Measurements from ENCODE around the gene NFATC2.

The NFATC2 gene

DNA sequence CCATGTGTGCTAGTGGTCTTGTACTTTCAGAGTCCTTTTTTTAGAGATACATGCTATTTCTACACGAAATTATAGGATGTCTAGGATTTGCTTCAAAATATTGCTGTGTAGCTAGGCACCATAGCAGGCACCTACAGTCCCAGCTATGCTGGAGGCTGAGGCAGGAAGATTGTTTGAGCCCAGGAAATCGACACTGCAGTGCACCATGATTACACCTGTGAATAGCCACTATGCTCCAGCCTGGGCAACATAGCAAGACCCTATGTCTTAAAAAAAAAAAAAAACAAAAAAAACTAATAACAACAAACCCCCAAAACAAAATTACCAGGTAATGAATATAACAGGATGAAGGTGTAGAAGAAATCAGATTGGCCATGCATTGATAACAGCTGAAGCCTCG lies 121.7 kb downstream of the NFATC2 start:
- no peaks in the 10 kb centered on the region for H3K9me3 ChIP-seq (replicated peaks in 1 of 11)
- peaks cover 25 to 58% (median 39%) of the 10 kb centered on the region in 10 experiments for H3K4me1 ChIP-seq
- H3K4me2 ChIP-seq: no peak overlapping the region
- no peaks in the 10 kb centered on the region for H4K20me1 ChIP-seq
- peaks cover 0 to 54% (median 0%) of the 10 kb centered on the region in 11 experiments; a peak in 7 of 22 replicates for H3K36me3 ChIP-seq
- no peak for TF ChIP-seq Cebpa-rat (IDR thresholded peaks at IDR 0.05)
- no peaks in the 10 kb centered on the region for H3K27me3 ChIP-seq
- H3K27ac ChIP-seq: no peak overlapping the region
- no peak overlapping the region for H3K4me3 ChIP-seq
- no peak overlapping the region for H3K9ac ChIP-seq

DNA sequence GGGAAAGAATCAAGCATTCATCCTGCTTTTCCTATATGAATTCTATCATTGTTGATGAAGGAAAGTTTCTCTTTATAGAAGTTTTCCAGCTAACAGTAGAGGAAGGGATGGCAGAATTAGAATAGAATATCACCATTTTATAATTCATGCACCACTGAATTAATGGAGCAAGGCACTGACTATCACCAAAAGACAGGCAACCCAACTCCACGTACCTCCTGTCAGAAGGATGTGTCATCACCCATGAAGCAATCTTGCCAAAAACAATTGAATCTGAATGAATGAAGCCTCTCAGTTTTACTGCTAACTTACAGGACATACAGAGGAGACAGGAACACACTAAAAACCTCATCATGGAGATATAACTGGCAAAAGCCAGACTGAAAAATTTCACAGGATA lies 122.4 kb downstream of the NFATC2 start:
- H4K20me1 ChIP-seq: no peaks in the 10 kb centered on the region
- H3K4me2 ChIP-seq: peak overlapping the region in 4 of 11 experiments; percentile 5 to 41 (median 26); a peak in 6 of 22 replicates
- no peak for TF ChIP-seq Cebpa-rat (IDR thresholded peaks at IDR 0.05)
- peaks cover 0 to 47% (median 0%) of the 10 kb centered on the region in 11 experiments; a peak in 7 of 22 replicates for H3K36me3 ChIP-seq
- H3K9ac ChIP-seq: no peak overlapping the region
- H3K4me1 ChIP-seq: peaks cover 25 to 58% (median 42%) of the 10 kb centered on the region in 10 experiments
- H3K27me3 ChIP-seq: no peaks in the 10 kb centered on the region
- no peaks in the 10 kb centered on the region for H3K9me3 ChIP-seq (replicated peaks in 1 of 11)
- no peak overlapping the region for H3K27ac ChIP-seq
- H3K4me3 ChIP-seq: no peak overlapping the region

DNA sequence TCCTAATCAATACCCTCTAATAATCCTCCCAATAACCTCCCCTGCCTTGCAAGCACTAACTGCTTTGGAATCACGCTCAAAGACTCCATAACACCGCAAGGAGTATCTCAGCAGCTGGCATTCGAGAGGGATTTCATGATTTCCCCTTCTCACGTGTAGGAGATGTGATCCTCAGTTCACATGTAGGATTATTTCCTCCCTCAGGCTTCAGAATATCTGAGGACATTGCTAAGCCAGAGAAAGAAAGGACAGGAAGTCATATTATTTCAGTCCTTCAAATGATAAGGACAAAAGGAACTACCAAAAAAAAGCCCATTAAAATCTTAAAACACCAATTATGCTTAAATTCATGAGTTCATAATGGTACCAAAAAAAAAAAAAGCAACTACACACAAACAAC lies 122.9 kb downstream of the NFATC2 start:
- no peaks in the 10 kb centered on the region for H3K27me3 ChIP-seq
- peak overlapping the region in 4 of 11 experiments; percentile 8 to 35 (median 26); a peak in 3 of 22 replicates for H3K27ac ChIP-seq
- H3K9ac ChIP-seq: no peak overlapping the region
- H4K20me1 ChIP-seq: no peaks in the 10 kb centered on the region
- peak overlapping the region in 7 of 11 experiments; percentile 10 to 60 (median 39); a peak in 12 of 22 replicates for H3K4me2 ChIP-seq
- H3K9me3 ChIP-seq (replicated peaks in 1 of 11): no peaks in the 10 kb centered on the region
- H3K36me3 ChIP-seq: peaks cover 0 to 47% (median 0%) of the 10 kb centered on the region in 11 experiments; a peak in 7 of 22 replicates
- no peak for TF ChIP-seq Cebpa-rat (IDR thresholded peaks at IDR 0.05)
- peaks cover 30 to 61% (median 44%) of the 10 kb centered on the region in 10 experiments for H3K4me1 ChIP-seq
- no peak overlapping the region for H3K4me3 ChIP-seq

DNA sequence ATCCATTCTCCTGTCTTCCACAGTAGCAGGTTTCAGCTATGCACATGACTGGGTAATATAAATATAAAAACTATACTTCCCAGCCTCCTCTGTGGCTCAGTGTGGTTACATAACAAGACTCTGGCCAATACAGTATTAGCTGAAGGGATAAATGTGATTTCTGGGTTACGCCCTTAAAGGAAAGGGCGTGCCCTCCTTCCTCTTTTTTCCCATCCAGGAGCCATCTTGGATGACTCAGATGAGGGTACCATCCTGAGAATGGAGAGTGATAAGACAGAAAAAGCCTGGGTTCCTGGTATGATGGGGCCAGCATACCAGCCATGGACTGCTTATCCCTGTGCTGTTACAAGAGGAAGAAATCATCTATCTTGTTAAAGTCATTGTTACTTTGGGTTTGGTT lies 123.3 kb downstream of the NFATC2 start:
- TF ChIP-seq Cebpa-rat (IDR thresholded peaks at IDR 0.05): no peak
- Histone ChIP-seq H3K4me2 (peak overlapping the region in 7 of 11 experiments; percentile 10 to 60 (median 39); a peak in 12 of 22 replicates), H3K4me1 (peaks cover 34 to 65% (median 48%) of the 10 kb centered on the region in 10 experiments), H3K27me3 (no peaks in the 10 kb centered on the region), H4K20me1 (no peaks in the 10 kb centered on the region), H3K9me3 (replicated peaks in 1 of 11) (no peaks in the 10 kb centered on the region), H3K36me3 (peaks cover 0 to 47% (median 0%) of the 10 kb centered on the region in 11 experiments; a peak in 7 of 22 replicates), H3K27ac (peak overlapping the region in 4 of 11 experiments; percentile 8 to 35 (median 26); a peak in 3 of 22 replicates), H3K4me3 (no peak overlapping the region), H3K9ac (no peak overlapping the region)

DNA sequence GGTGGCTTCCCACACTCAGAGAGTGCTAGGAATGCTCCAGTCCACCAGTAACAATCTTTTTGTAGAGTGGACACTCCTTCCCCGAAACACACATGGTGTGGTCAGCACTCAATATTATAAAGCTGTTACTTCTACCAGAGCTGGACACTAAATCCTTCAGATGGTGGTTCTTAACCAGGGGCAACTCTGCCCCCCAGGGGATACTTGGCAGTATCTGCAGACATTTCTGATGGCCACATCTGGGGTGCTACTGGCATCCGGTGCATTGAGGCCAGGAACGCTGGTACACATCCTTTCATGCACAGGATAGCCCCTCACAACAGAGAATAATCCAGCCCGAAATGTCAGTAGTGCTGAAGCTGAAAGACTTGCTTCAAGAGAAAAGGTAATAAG lies 124.4 kb downstream of the NFATC2 start:
- Histone ChIP-seq H3K9me3 (replicated peaks in 1 of 11) (no peaks in the 10 kb centered on the region), H3K9ac (no peak overlapping the region), H3K4me3 (no peak overlapping the region), H3K4me2 (peak overlapping the region in 1 of 11 experiments; percentile 60; a peak in 2 of 22 replicates), H3K27me3 (no peaks in the 10 kb centered on the region), H3K27ac (0 out of 22 replicates have a peak overlapping the region, but pooled peaks of 2 of the 11 experiments have one; percentile 7 to 14), H3K4me1 (peaks cover 45 to 76% (median 59%) of the 10 kb centered on the region in 10 experiments), H4K20me1 (no peaks in the 10 kb centered on the region), H3K36me3 (peaks cover 0 to 47% (median 0%) of the 10 kb centered on the region in 11 experiments; a peak in 7 of 22 replicates)
- no peak for TF ChIP-seq Cebpa-rat (IDR thresholded peaks at IDR 0.05)

DNA sequence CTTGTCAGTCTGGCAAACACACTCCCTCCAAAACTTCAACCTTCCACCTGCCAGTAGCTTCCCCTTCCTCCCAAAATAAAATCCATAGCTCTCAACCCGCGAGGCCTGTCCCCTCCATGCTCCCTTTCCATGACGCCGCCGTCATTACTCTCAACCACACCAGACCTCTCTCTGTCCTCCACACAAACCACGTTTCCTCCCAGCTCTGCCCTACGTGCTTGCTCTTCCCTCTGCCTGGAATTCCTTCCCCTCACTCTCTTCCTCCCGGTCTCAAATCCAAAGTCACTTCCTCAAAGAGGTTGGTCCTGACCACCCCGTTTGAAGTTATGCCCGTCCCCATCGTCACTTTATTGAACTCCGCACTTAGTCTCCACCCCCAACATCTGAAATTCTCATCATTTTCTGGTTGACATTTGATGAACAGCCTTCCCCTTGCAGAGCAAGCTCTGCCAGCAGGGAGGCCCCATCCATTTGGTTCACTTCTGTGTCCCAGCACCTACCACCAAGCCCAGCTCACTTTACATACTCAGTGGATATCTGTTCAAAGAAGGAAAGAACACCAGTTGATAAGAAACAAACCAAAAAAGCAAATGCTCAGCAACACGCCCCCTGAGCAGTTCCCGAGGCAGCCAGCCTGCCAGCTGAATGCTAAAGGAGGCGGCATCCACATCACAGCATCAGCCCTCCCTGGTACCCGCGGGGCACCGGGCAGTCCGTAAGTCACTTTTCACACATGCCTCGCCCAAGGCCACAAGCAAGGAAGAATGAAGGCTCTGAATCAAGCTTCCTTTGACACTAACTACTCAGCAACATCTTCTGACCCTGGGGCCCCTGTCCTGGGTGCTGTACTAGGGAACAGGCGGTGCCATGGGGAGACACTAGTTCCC lies 125.0 kb downstream of the NFATC2 start:
- Histone ChIP-seq H3K9me3 (replicated peaks in 1 of 11) (no peaks in the 10 kb centered on the region), H3K27me3 (no peaks in the 10 kb centered on the region), H4K20me1 (no peaks in the 10 kb centered on the region), H3K36me3 (peaks cover 0 to 46% (median 0%) of the 10 kb centered on the region in 11 experiments; a peak in 7 of 22 replicates), H3K4me1 (peaks cover 50 to 81% (median 64%) of the 10 kb centered on the region in 10 experiments), H3K27ac (0 out of 22 replicates have a peak overlapping the region, but pooled peaks of 2 of the 11 experiments have one; percentile 8 to 72), H3K4me2 (peak overlapping the region in 9 of 11 experiments; percentile 49 to 82 (median 73); a peak in 16 of 22 replicates), H3K9ac (no peak overlapping the region), H3K4me3 (no peak overlapping the region)
- TF ChIP-seq Cebpa-rat (IDR thresholded peaks at IDR 0.05): no peak

DNA sequence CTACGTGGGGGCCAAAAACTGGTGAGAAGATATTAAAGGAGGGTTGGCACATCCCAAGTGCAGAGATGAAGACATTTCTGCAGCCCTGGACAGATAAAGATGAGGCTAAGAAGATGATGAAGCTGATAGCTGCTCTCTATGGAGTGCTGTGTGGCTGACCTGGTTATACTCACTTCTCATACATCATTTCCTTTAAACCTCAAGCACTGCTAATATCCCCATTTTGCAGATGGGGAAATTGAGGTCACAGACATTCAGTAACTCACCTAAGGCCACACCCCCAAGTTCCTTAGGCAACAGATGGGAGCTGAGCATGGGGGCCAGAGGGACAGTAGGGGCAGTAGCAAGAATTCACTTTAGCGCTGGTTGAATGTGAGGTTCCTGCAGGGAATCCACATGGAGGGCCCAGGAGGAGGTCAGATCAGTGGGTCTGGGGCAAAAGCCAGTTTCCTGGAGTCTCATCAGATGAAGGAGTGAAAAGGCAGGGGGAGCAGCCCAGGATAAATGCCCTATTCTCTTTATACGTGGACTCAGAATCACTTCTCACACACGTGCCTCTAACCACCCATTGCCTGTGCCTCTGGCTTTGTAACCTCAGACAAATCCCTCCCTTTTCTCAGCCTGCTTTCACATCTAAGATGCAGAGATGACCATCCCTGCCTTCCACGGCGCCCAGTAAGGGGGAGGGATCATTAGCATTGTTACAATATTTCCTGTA lies 125.8 kb downstream of the NFATC2 start:
- peaks cover 58 to 89% (median 72%) of the 10 kb centered on the region in 10 experiments for H3K4me1 ChIP-seq
- H4K20me1 ChIP-seq: no peaks in the 10 kb centered on the region
- H3K9ac ChIP-seq: no peak overlapping the region
- no peaks in the 10 kb centered on the region for H3K27me3 ChIP-seq
- peak overlapping the region in 9 of 11 experiments; percentile 30 to 82 (median 73); a peak in 17 of 22 replicates for H3K4me2 ChIP-seq
- TF ChIP-seq Cebpa-rat (IDR thresholded peaks at IDR 0.05): no peak
- no peaks in the 10 kb centered on the region for H3K9me3 ChIP-seq (replicated peaks in 1 of 11)
- H3K4me3 ChIP-seq: no peak overlapping the region
- peaks cover 0 to 38% (median 0%) of the 10 kb centered on the region in 11 experiments; a peak in 7 of 22 replicates for H3K36me3 ChIP-seq
- H3K27ac ChIP-seq: peak overlapping the region in 3 of 11 experiments; percentile 14 to 72 (median 43); a peak in 3 of 22 replicates

DNA sequence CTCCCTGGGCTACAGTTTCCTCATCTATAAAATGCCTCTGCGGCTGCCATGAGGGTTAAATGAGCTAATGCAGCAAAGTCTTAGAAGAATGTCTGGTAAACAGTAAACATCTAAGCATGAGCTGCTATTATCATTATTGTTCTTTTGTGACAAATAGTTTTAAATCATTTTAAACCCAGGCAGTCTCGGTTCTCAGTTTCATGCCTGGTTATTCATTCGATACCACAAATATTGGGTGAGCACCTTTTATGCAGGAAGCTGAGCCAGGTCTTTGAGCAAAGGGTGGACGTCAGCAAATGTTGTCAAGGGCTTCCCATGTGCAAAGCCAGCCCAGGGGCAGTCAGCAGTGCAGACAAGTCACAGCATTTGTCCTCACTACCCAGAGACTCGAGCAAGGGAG lies 128.7 kb downstream of the NFATC2 start:
- TF ChIP-seq Cebpa-rat (IDR thresholded peaks at IDR 0.05): no peak
- no peaks in the 10 kb centered on the region for H3K27me3 ChIP-seq
- peak overlapping the region; percentile 66 to 83 (median 74); a peak in 21 of 22 replicates for H3K4me2 ChIP-seq
- peak overlapping the region in 8 of 11 experiments; percentile 51 to 72 (median 60); a peak in 13 of 22 replicates for H3K27ac ChIP-seq
- peaks cover 0 to 21% (median 7%) of the 10 kb centered on the region in 11 experiments; a peak in 13 of 22 replicates for H3K36me3 ChIP-seq
- H3K4me1 ChIP-seq: peaks cover 50 to 80% (median 75%) of the 10 kb centered on the region in 10 experiments
- no peaks in the 10 kb centered on the region for H4K20me1 ChIP-seq
- no peak overlapping the region for H3K4me3 ChIP-seq
- peaks cover 0 to 7% (median 0%) of the 10 kb centered on the region in 11 experiments; a peak in 4 of 22 replicates for H3K9me3 ChIP-seq (replicated peaks in 1 of 11)
- H3K9ac ChIP-seq: peak overlapping the region in 6 of 11 experiments; percentile 14 to 53 (median 32); a peak in 4 of 22 replicates
